Measurements from ENCODE around the gene MORN1. TPM values are rescaled to one million over a fixed set of nuclear protein-coding genes. Genes with fewer than 3 reads are reported as not detected.
A peak's percentile ranks its signal among the peaks of the same experiment; 100 is the strongest.

The MORN1 gene
- polyA plus RNA-seq, 1 of the 3 experiments (the other 2 are of a cell fraction), result 16.3 TPM

DNA sequence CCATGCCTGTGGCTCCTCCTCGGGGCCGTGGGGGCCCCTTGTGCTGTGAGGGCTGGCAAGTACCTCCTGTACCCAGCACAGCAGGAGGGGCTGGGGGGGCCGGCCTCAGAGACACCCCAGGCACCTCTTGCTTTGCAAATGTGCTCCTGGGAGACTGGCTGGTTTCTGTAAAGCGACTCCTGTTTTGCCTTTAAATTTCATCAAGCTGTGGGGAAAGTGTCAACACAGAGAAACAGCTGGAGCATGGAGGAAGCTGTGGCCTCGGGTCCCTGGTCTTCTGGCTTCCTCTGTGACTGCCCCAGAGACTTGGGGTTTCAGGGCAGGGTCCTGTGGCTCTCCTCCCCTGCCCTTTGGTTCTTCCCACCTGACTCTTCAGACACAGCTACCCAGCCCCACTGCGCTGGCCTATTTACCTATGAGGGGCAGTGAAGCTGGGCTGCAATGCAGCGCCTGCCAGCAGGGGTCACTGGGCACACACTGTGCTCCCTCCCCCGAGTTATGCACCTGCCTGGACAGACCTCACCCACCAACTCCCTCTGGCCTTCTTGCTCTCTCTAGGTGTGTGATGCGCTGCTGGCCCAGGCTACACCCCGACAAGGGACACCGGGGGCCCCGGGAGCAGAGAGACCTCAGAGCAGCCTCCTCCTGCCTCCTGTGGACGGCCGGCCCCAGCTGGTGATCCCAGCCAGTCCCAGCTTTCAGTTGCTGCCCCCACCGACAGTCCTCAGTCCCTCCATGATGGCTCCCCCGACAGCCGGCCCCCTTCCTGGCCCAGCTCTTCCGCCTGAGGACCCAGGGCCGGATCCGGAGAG is 38.6 kb upstream of the MORN1 start:
- Histone ChIP-seq H3F3A (replicated peaks; ENCODE audit: insufficient read depth) (no peaks in the 10 kb centered on the region), H3K4me1 (ENCODE audit: control insufficient read depth in 1 of 2, insufficient read depth in 2 of 2, low read depth in 1 of 2, low read length in 1 of 2) (peaks cover 0 to 3% of the 10 kb centered on the region in 2 experiments; a peak in 1 of 4 replicates), H3K9ac (no peak overlapping the region), H3K9me3 (no peaks in the 10 kb centered on the region), H3K4me2 (no peak overlapping the region), H3K27me3 (ENCODE audit: insufficient read depth) (peaks cover 11% of the 10 kb centered on the region), H2AFZ (ENCODE audit: low read depth) (no peak overlapping the region), H4K20me1 (ENCODE audit: insufficient read depth) (no peaks in the 10 kb centered on the region), H3K36me3 (replicated peaks in 1 of 2; ENCODE audit: control insufficient read depth in 1 of 2, insufficient read depth in 2 of 2, low read length in 1 of 2) (no peaks in the 10 kb centered on the region), H3K79me2 (ENCODE audit: insufficient read depth) (no peaks in the 10 kb centered on the region), H3K9me2 (no peaks in the 10 kb centered on the region), H3K27ac (ENCODE audit: low read depth in 2 of 2, low read length in 1 of 2) (no peak overlapping the region), H3K4me3 (ENCODE audit: low read depth in 2 of 2, low read length in 1 of 2) (no peak overlapping the region)
- POLR2A ChIA-PET, result no interaction called here
- TF ChIP-seq GATA2 (CRISPR knock-in tag; IDR thresholded peaks at IDR 0.05) (no peak), YY1 (IDR thresholded peaks at IDR 0.05; ENCODE audit: low read depth) (no peak), RXRA (IDR thresholded peaks at IDR 0.05; ENCODE audit: borderline replicate concordance, low read depth) (no peak), EP300 (IDR thresholded peaks at IDR 0.05; ENCODE audit: borderline replicate concordance in 1 of 2, low read depth in 1 of 2, low read length in 1 of 2) (no peak)
- TF ChIP-seq, protein P1, sequence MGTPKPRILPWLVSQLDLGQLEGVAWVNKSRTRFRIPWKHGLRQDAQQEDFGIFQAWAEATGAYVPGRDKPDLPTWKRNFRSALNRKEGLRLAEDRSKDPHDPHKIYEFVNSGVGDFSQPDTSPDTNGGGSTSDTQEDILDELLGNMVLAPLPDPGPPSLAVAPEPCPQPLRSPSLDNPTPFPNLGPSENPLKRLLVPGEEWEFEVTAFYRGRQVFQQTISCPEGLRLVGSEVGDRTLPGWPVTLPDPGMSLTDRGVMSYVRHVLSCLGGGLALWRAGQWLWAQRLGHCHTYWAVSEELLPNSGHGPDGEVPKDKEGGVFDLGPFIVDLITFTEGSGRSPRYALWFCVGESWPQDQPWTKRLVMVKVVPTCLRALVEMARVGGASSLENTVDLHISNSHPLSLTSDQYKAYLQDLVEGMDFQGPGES (IDR thresholded peaks at IDR 0.05; ENCODE audit: low read depth, low read length), result no peak
- TF ChIP-seq, protein P2, sequence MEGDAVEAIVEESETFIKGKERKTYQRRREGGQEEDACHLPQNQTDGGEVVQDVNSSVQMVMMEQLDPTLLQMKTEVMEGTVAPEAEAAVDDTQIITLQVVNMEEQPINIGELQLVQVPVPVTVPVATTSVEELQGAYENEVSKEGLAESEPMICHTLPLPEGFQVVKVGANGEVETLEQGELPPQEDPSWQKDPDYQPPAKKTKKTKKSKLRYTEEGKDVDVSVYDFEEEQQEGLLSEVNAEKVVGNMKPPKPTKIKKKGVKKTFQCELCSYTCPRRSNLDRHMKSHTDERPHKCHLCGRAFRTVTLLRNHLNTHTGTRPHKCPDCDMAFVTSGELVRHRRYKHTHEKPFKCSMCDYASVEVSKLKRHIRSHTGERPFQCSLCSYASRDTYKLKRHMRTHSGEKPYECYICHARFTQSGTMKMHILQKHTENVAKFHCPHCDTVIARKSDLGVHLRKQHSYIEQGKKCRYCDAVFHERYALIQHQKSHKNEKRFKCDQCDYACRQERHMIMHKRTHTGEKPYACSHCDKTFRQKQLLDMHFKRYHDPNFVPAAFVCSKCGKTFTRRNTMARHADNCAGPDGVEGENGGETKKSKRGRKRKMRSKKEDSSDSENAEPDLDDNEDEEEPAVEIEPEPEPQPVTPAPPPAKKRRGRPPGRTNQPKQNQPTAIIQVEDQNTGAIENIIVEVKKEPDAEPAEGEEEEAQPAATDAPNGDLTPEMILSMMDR (IDR thresholded peaks at IDR 0.05), result peak; percentile 35; the same call in 1 of the 2 replicates
- 81% methylated on average over 6 of the region's 20 CpGs for WGBS (ENCODE audit: low lambda C conversion rate)
- CTCF ChIA-PET, result interaction anchor here (1.2 to 3.5 kb wide), 7 partner anchors 10 to 117 kb away, joined by 3 to 13 read pairs (median 7); no protein-coding TSS in a partner anchor
- DNase-seq, result no peak

DNA sequence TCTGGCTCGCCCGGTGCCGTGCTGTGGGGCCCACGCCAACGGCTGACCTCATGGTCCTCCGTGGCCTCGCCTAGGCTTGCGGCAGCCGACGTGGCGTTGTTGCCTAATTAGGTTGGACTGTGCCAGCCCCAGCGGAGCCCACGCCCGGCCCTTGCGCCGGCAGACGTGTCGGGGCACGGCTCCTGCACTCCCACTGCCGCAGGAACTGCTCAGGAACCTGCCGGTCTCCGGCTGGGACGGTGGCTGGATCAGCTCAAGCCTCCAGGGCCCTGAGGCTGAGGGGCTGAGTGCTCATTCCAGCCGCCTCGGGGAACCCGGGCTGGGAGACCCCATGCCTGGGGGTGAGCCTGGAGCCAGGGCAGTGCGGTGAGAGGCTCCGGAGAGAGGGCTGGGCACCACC is 37.1 kb upstream of the MORN1 start:
- TF ChIP-seq JUND (IDR thresholded peaks at IDR 0.05) (no peak), TEAD4 (IDR thresholded peaks at IDR 0.05; ENCODE audit: borderline replicate concordance, insufficient read depth) (no peak), EZH2phosphoT487 (IDR thresholded peaks at IDR 0.05; ENCODE audit: borderline replicate concordance, low read depth) (no peak), TAF1 (IDR thresholded peaks at IDR 0.05; ENCODE audit: borderline replicate concordance, low read depth, low read length) (no peak)
- Histone ChIP-seq H4K20me1 (ENCODE audit: insufficient read depth) (no peaks in the 10 kb centered on the region), H3K36me3 (replicated peaks in 1 of 2; ENCODE audit: control insufficient read depth in 1 of 2, insufficient read depth in 2 of 2, low read length in 1 of 2) (no peaks in the 10 kb centered on the region), H3K4me2 (no peak overlapping the region), H3K79me2 (ENCODE audit: insufficient read depth) (no peaks in the 10 kb centered on the region), H2AFZ (ENCODE audit: low read depth) (no peak overlapping the region), H3K9me3 (no peaks in the 10 kb centered on the region), H3F3A (replicated peaks; ENCODE audit: insufficient read depth) (no peaks in the 10 kb centered on the region), H3K27ac (ENCODE audit: low read depth in 2 of 2, low read length in 1 of 2) (no peak overlapping the region), H3K27me3 (ENCODE audit: insufficient read depth) (peaks cover 6% of the 10 kb centered on the region), H3K4me1 (ENCODE audit: control insufficient read depth in 1 of 2, insufficient read depth in 2 of 2, low read depth in 1 of 2, low read length in 1 of 2) (peaks cover 0 to 3% of the 10 kb centered on the region in 2 experiments; a peak in 1 of 4 replicates), H3K4me3 (ENCODE audit: low read depth in 2 of 2, low read length in 1 of 2) (no peak overlapping the region), H3K9ac (no peak overlapping the region), H3K9me2 (no peaks in the 10 kb centered on the region)
- 79% methylated on average over 14 of the region's 28 CpGs for WGBS (ENCODE audit: low lambda C conversion rate)
- POLR2A ChIA-PET, result no interaction called here
- CTCF ChIA-PET, result interaction anchor here (3.5 kb wide), 1 partner anchor 14 kb away, joined by 13 read pairs; no protein-coding TSS in a partner anchor
- DNase-seq, result no peak

All from SK-N-SH (cell line).